ENCODE data around the gene TIMP1.

Gene TIMP1

GRCh38 chrX:47581731-47582647, at the start of gene TIMP1:
TIMP1 (plus strand) TSS chrX:47582436; CDS start chrX:47583416, 980 bp downstream.
- no peak for DNase-seq

DNA sequence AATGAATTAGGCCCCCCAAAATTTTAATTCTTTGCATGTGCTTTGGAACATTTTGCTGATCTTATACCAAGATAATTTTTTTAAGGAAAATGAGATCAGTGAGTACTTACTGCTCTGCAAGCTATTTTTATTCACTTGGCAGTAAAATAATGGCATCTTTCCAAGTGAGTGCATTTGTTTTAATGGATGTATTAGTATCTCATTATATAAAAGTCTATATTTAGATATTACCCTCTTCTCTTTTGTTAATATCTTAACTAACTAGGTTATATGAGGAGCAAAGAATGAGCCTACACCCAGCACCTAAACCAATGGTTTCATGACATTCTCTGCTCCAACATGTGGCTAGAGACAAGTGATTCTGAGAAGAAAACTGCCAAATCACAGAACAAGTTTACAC, 42.4 kb upstream of the TIMP1 start:
- no peak for DNase-seq

GRCh38 chrX:47540754-47541538, 41.3 kb upstream of the TIMP1 start:
- peak; percentile 92 for DNase-seq

- no peak for DNase-seq
Measured at GRCh38 chrX:47543496-47543895, 38.7 kb upstream of the TIMP1 start.

DNA sequence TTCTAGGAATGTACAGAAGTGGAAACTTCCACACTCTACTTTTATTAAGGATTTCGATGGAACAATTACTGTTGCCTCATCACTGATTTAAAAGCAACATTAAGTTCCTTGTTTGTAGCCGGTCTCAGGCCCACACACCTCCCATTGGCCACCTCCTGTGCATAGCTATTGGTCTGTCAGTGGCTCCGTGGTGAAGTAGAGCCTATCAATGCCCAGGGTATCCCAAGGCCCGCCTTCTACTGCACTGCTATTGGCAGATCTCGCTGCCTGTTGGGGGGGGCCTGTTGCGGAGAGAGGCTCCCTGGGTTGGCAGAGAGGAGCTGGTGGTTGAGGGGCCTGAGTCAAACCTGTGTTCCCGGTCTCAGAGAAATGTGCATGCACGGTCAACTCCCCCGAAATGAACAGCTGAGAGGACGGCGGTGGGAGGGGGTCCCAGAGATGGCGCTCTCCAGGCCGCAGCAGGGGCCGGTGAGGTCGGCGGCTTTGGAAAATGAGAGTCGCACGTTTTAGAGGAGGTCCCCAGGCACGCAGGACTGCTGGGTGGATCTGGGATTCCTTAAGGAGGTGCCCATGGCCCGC, 26.1 kb upstream of the TIMP1 start:
- peak; percentile 86 for DNase-seq

- no peak for DNase-seq
Measured at GRCh38 chrX:47558436-47558835, 23.8 kb upstream of the TIMP1 start.

- DNase-seq: no peak
Measured at GRCh38 chrX:47560179-47560933, 21.9 kb upstream of the TIMP1 start.

DNA sequence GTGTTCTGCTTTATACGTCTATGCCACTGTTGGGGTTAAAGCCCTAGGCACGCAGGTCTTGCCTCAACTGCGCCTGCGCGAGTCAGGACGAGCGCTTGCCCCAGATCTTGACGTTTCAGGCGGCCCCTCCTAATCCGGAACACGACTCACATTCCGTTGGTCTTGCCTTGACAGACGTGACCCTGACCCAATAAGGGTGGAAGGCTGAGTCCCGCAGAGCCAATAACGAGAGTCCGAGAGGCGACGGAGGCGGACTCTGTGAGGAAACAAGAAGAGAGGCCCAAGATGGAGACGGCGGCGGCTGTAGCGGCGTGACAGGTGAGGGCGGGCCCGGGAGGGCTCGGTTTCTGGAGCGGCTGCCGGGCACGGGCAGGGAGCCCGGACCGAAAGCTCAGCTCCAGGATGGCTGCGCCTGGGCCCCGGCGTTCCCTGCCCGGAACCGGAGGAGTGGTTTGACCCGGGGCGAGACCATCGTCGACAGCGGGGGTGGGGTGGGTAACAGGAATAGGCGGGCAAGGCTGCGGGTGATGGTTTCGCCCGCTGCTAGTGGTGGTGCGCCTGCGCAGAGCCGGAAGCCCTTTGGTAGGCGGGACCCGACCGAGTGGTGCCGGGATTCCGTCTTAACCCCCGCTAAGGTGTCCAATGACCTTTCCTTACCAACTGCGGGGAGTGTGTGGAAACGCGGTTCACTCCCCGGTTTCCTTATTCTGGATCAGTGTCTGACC, 21.1 kb upstream of the TIMP1 start, which contains the start of gene ARAF:
Gene ARAF (plus strand): TSS at position 272 of the 725 bp plus-strand sequence. CDS start 1,763 bp downstream, outside the sequence.
- peak; percentile 82 for DNase-seq

- DNase-seq: no peak
Measured at GRCh38 chrX:47561659-47562151, 20.5 kb upstream of the TIMP1 start.

- DNase-seq: no peak
Measured at GRCh38 chrX:47562615-47563243, 19.5 kb upstream of the TIMP1 start.

DNA sequence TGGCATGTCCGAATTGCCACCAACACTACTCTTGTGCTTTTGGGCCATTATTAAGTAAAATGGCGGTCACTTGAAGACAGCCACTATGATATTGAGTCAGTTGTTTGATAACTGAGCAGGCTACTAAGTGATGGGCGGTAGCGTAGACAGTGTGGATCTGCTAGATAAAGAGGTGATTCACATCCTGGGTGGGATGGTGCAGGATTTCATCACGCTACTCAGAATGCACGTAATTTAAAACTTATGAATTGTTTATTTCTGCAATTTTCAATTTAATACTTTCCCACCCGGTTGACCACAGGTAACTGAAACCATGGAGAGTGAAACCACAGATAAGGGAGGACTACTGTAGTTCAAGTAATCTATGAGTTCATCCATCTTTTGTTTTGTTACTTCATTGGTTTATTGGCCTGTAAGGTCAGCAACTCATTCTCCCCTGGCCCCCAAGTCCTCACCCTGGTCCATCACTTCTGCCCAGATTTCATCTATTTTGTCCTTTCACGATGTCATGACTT, 18.4 kb upstream of the TIMP1 start:
- no peak for DNase-seq

DNA sequence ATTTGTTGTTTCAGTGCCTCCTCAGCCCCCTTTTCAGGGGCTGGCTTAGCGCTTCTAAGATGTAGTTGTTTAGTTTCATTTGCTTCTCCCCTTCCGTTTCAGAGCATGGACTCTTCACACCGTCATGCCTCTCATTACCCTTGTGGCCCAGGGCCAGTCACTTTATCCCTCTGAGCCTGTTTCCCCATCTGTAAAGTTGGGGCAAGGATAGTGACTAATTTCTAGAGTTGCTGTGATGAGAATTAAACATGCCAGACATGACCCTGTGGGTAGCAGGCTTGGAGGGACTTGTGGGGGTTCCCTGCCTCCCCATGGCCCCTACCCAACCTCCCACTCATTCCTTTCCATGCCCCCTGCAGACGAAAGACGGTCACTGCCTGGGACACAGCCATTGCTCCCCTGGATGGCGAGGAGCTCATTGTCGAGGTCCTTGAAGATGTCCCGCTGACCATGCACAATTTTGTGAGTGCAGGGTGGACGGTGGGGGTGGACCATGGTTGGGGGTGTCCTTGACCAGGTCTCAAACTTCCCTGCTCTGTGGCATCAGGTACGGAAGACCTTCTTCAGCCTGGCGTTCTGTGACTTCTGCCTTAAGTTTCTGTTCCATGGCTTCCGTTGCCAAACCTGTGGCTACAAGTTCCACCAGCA, 17.7 kb upstream of the TIMP1 start:
- no peak for DNase-seq

GRCh38 chrX:47566841-47567240, 15.4 kb upstream of the TIMP1 start:
- no peak for DNase-seq

DNA sequence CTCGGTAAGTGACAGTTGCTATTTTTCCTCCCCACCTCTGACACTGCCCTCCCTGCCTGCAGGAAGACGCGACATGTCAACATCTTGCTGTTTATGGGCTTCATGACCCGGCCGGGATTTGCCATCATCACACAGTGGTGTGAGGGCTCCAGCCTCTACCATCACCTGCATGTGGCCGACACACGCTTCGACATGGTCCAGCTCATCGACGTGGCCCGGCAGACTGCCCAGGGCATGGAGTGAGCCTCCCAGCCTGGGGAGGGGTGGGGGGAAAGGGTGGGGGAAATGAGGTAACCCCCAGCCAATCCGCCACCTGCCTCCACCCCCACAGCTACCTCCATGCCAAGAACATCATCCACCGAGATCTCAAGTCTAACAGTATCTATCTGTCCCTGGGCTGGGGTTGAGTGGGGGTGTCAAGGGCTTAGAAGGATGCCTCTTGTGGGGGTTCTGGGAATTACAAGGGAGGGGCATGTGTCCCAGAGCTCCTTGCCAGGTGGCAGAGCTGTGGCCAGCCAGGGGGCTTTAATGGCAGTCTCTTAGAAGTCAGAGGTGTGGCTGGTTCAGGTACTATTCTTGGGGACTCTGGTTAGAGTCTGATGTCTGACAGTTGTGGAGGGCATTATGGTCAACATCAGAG, 13.5 kb upstream of the TIMP1 start:
- no peak for DNase-seq

DNA sequence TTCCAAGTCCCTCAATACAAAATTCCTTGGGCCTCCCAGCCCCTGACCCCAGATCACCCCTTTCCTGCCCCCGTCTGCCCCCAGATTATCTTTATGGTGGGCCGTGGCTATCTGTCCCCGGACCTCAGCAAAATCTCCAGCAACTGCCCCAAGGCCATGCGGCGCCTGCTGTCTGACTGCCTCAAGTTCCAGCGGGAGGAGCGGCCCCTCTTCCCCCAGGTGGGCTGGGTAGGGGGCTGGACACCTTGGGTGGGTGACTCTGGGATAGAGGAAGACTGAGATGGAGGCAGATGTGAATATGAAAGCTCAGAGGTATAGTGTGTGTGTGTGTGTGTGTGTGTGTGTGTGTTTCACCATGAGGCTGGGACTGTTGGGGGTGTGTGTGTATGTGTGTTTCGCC, 11.4 kb upstream of the TIMP1 start:
- DNase-seq: no peak

GRCh38 chrX:47571215-47571614, 11.0 kb upstream of the TIMP1 start:
- DNase-seq: no peak

GRCh38 chrX:47571896-47572295, 10.3 kb upstream of the TIMP1 start:
- no peak for DNase-seq

- DNase-seq: no peak
Measured at GRCh38 chrX:47572773-47573340, 9.4 kb upstream of the TIMP1 start.

DNA sequence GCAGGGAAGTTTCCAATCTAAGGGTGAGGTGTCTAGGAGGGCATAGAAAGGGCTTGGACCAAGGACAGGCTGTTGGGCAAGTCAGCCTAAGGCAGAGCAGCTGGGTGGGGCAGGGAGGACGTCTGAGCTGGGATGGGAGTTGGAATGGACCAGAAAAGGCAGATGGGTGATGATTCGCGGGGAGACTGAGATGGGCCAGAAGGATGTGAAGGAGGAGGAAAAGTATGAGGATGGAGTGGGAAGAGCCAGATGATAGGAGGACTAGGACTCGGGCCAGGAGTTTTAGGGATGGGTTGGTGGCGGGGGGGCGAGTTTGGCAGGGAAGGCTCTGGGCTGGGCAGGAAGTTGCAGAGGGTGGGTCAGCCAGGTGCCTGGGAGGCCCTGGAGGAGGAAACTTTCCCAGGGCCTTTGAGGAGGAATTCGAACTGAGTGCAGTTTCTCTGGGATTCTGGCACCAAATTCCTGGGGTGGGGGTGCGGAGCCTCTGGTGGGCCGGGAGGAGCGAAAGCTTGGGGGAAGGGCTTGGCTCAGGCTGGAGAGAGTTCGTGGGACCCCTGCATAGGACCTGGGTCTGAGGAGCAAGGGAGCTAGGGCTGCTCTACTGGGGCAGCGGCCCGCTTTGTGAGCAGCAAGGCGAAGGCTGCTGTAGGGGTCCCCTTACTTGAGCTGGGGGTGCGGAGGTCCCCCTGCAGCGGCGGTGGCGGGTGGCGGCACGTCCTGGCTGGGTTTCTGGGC, 8.7 kb upstream of the TIMP1 start:
- DNase-seq: no peak

Measured in NCI-H748 treated with DMSO at 0.1 percent for 48 hours (cell line).